GM13976 (cell line): Measurements from ENCODE around the gene ZBTB24.

Source experiments
- DNase-seq: peaks from one replicate; pipeline ENCODE4 v3.0.0; 2012; ENCODE audit warnings: low spot score
- CTCF ChIP-seq: IDR thresholded peaks from 2 replicates; pipeline ENCODE4 v1.5.1; 2012; ENCODE audit warnings: borderline replicate concordance, mild to moderate bottlenecking; ENCODE audit not compliant: insufficient read depth; ENCODE audit errors: extremely low read depth, missing control alignments, control extremely low read depth
- in situ Hi-C: fragments of 300-500 bp; cut with MboI; formaldehyde crosslinking; loops from one replicate; pipeline ENCODE4 v1.12.0; 2022; ENCODE audit warnings: low sequenced_read_pairs, mixed read lengths, inconsistent platforms; ENCODE audit not compliant: unreplicated experiment

ZBTB24 gene

GRCh38 chr6:109417646-109418045 lies 65.4 kb downstream of the ZBTB24 start:
- no peak for TF ChIP-seq CTCF
- in situ Hi-C loops = no loop called here
- DNase-seq = no peak
